T-helper 1 cell treated with Interleukin-12 subunit alpha and Interleukin-12 subunit beta and Interleukin-4 antibody, amounts not matched to agents 30 μg/mL and 1 μg/mL, for 36 hours (primary cell): ENCODE data around the gene CBX1.

Source experiments
- H3K27ac Mint-ChIP-seq: one replicate; pipeline ENCODE4 v1.8.0; 2021; ENCODE audit warnings: mild to moderate bottlenecking, mixed read lengths
- H3K27me3 Mint-ChIP-seq: one replicate; pipeline ENCODE4 v1.8.0; 2021; ENCODE audit warnings: low read depth, mixed read lengths
- H3K36me3 Mint-ChIP-seq: one replicate; pipeline ENCODE4 v1.8.0; 2021; ENCODE audit warnings: low read depth, mixed read lengths
- H3K4me1 Mint-ChIP-seq: one replicate; pipeline ENCODE4 v1.8.0; 2021; ENCODE audit warnings: low read depth, mixed read lengths
- H3K4me3 Mint-ChIP-seq: one replicate; pipeline ENCODE4 v1.8.0; 2021; ENCODE audit warnings: mild to moderate bottlenecking, moderate library complexity, mixed read lengths
- H3K9me3 Mint-ChIP-seq: one replicate; pipeline ENCODE4 v1.8.0; 2021; ENCODE audit warnings: mixed read lengths

The CBX1 gene

DNA sequence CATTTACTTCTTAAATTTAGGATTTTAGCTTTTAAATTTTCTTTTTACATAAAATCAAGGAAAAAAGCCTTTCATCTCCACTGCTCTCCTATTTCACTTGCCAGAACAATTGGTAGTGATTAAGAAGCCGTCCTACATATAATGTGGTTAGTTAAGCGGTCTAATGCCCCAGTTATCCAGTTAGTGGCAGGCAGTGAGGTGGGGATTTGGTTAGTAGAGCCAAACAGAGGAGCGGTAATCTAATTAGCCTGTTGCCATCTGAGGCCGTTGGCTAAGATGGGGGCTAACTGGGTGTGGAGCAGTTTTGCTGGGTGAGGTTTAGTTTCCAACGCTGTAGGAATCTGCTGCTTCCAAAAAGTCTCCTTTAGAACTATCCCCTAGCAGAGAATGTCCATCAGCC, 28.7 kb upstream of the CBX1 start:
- Mint-ChIP-seq H3K27me3 (no peaks in the 10 kb centered on the region), H3K36me3 (peaks cover 7% of the 10 kb centered on the region), H3K4me1 (no peaks in the 10 kb centered on the region)

DNA sequence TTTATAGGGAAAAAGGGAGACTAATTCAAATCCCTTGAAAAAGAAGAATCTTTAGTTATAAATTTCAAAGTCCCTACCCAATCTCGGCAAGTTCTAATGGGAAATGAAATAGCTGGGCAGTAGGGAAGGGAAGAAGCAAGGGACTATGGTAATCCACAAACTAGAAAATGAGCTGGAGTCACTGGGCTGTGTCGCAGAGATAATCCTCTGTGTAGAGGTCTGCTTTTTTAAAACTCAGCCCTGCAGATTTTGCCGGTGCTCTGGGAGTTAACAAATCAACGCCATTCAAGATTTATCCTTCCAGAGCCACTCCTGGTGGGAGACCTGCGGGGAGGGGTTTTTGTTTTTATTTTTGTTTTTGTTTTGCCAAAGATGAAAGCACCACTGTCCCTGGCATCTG, 27.1 kb upstream of the CBX1 start:
- Mint-ChIP-seq H3K36me3 (peaks cover 11% of the 10 kb centered on the region), H3K4me1 (peaks cover 2% of the 10 kb centered on the region), H3K4me3 (no peak overlapping the region), H3K27ac (no peak overlapping the region), H3K9me3 (no peaks in the 10 kb centered on the region), H3K27me3 (no peaks in the 10 kb centered on the region)

More for the DNA sequence above, 28.7 kb upstream of the CBX1 start:
- Mint-ChIP-seq H3K27ac (no peak overlapping the region), H3K9me3 (no peaks in the 10 kb centered on the region), H3K4me3 (no peak overlapping the region)

DNA sequence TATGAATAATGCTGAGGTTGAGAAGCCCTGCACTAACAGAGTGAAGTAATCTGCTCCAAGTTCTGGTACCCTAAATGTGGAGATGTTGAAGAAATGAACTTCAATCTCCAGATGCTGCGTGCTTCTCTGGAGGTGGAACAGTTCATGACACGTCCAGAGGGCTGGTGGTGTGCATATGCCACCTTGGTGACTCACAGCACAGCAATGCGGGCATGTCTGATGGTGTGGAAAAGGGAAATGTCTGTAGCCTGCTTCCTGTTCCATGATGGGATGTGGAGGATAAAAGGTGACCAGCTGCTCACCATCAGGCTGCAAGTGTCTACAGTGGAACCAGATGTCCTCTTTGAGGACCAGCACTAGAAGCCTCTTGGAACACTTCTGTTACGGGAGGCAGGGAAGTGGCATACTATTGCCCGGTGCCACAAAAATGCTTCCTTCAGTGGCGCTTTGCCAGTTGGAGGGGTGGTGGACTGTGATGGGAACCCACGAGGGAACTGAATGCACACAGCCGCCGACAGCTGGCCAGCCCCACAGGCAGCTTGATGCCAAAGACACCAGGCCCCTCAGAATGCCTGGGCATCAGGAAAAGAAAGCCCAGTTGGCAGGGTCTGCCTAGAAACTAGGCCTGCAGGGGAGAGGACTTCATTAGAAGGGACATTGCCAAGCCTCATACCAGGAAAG, 26.2 kb upstream of the CBX1 start:
- Mint-ChIP-seq H3K36me3 (peaks cover 15% of the 10 kb centered on the region), H3K4me3 (no peak overlapping the region), H3K9me3 (no peaks in the 10 kb centered on the region), H3K27me3 (no peaks in the 10 kb centered on the region), H3K4me1 (peaks cover 2% of the 10 kb centered on the region), H3K27ac (no peak overlapping the region)

DNA sequence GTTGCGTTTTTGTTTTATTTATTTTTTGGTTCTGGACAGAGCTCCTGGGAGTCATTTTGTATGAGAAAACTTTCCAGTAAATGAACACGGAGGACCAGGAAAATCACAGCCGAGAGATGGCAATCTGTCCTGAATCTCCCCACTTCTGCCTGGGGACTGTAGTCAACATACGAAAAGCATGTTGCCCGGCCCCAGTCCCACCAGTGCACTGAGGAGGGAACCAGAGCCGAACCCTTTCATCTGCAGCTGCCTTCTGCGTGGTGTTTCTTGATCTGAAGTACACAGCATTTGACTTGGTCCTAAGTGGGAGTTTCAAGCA, 25.2 kb upstream of the CBX1 start:
- H3K36me3 Mint-ChIP-seq = peaks cover 15% of the 10 kb centered on the region
- no peak overlapping the region for H3K27ac Mint-ChIP-seq

DNA sequence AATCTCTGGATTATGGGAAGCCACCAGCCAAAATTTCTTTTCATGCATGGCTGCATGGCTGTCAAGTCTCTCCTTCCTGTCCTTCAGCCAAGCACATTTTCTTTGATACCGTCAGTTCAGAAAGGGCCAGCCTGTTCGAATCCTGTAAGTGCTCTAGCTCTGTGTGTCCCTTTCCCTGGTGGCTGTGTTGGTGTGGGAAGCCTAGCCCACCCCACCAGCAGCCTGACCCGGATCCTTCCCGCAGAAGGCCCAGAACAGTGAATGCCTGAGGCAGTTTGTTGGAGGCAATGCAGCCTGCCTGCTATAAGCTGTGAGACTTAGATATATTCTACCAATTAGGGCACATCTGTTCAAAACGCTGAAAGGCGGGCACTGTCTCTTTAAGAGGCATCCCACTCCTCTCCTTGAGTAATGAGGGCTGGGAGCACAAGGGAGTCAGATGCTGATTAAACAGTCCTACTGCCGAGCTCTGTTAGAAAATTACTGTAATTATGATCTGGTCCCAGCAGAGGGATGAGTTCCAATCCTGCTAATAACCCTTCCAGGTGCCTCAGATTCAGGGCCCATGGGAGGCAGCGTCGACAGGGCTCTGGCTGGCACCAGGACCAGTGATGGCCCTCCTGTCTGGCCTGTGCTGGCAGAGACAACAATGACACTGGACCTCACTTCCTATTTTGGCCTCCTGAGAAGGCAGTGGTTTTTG, 24.7 kb upstream of the CBX1 start:
- Mint-ChIP-seq H3K4me3 (no peak overlapping the region), H3K36me3 (peaks cover 16% of the 10 kb centered on the region), H3K27ac (no peak overlapping the region), H3K27me3 (no peaks in the 10 kb centered on the region), H3K9me3 (no peaks in the 10 kb centered on the region), H3K4me1 (peaks cover 2% of the 10 kb centered on the region)

More for the DNA sequence above, 25.2 kb upstream of the CBX1 start:
- H3K27me3 Mint-ChIP-seq = no peaks in the 10 kb centered on the region
- H3K4me1 Mint-ChIP-seq = peaks cover 2% of the 10 kb centered on the region
- H3K4me3 Mint-ChIP-seq = no peak overlapping the region
- H3K9me3 Mint-ChIP-seq = no peaks in the 10 kb centered on the region

DNA sequence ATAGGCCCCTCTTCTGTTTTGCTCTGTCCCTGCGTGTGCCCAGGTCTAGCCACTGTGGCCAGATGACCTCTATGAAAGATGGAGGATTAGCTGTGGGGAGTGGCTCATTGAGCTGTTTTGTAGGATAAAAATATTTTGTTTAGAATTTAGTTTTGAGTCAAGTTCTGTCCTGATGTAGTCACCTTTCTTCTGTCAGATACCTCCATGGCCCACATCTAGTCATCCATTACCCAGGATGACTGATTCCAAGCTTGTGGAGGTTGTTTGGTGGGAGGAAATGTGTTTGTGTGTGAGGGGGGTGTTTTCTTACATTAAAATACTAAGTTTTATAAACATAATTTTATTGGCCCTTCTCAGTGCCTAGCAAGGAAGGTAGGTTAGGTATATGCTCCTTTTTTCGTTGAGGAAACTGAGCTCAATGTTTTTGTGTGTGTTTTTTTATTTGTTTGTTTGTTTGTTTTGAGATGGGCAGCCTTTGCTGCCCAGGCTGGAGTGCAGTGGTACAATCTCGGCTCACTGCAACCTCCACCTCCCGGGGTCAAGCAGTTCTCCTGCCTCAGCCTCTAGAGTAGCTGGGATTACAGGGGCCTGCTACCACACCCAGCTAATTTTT, 22.6 kb upstream of the CBX1 start:
- no peaks in the 10 kb centered on the region for H3K27me3 Mint-ChIP-seq
- peaks cover 2% of the 10 kb centered on the region for H3K4me1 Mint-ChIP-seq
- no peaks in the 10 kb centered on the region for H3K9me3 Mint-ChIP-seq
- H3K27ac Mint-ChIP-seq = no peak overlapping the region
- H3K4me3 Mint-ChIP-seq = no peak overlapping the region
- peaks cover 19% of the 10 kb centered on the region for H3K36me3 Mint-ChIP-seq

DNA sequence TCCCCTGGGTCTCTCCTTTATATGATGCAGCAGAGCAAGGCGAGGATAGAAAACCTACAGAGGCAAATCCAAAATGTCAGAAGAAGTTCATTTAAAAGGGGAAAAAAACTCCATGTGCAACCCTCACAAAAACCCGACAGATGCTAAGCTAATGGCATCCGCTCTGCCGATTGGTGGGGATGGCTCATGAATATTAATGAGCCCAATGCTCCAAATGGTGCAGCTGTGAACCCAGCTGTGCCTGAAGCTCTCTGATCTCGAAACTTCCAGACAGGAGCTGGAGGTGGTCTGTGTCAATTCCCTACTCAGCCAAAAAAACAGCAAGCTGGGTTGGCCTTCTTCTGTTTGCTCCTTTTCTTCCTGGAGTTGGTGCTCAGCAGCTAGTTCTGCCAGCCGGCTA, 21.8 kb upstream of the CBX1 start:
- Mint-ChIP-seq H3K27ac (no peak overlapping the region), H3K27me3 (no peaks in the 10 kb centered on the region), H3K4me3 (no peak overlapping the region), H3K9me3 (no peaks in the 10 kb centered on the region), H3K36me3 (peaks cover 22% of the 10 kb centered on the region), H3K4me1 (peaks cover 2% of the 10 kb centered on the region)

DNA sequence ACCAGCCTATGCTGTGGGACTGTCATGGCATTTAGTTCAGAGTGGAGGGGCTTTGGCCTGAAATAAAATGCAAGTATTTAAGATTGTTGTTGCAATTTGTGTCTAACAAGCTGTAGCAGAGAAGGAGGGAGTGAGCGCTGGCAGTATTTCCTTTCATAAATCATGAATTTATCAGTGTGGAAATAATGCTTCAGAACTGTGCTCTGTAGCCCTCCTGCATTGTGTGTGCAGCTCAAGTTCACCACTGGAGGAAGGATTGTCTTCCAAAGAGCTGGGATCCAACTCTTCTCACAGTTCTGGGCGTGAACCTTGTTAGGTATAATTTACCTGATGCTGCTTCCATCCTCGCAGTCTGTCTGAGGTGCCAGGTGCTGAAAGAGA, 21.4 kb upstream of the CBX1 start:
- no peak overlapping the region for H3K27ac Mint-ChIP-seq
- H3K27me3 Mint-ChIP-seq = no peaks in the 10 kb centered on the region
- H3K4me1 Mint-ChIP-seq = peaks cover 2% of the 10 kb centered on the region
- H3K36me3 Mint-ChIP-seq = peaks cover 20% of the 10 kb centered on the region
- no peak overlapping the region for H3K4me3 Mint-ChIP-seq
- no peaks in the 10 kb centered on the region for H3K9me3 Mint-ChIP-seq

DNA sequence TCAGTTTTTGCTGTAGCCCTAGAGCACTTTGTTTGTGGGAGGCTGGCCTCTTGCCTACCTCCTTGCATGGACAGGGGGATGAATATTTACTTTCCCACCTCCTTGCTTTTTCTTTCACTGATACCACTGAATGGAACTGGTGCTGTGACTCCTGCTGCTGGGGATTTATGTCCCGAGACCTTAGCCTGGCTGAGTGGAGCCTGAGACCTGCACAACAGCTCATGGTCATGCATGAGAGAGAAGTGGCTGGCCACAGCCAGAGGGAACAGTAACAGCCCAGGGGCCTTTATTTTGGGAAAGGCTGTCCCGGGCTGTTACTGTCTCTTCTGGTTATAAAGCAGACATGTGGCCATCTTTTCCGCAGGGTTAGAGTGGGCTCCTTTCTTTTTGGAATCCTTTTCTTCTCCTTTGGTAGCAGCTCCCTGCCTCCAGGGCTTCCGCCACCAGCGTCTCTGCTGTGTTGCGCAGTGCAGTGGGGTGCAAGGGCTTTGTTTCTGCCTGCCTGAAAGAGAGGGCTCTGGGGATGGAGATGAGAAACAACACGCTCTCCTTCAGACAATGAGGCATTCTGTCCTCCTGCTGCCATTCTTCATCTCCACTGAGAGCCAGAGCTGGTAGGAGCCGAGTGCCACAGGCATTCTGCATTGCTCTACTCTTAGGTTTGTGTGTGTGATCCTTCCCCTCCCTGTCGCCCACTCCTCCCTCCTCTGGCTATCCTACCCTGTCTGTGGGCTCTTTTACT, 20.8 kb upstream of the CBX1 start:
- Mint-ChIP-seq H3K36me3 (peaks cover 20% of the 10 kb centered on the region), H3K9me3 (no peaks in the 10 kb centered on the region), H3K4me1 (peaks cover 2% of the 10 kb centered on the region), H3K27ac (no peak overlapping the region), H3K27me3 (no peaks in the 10 kb centered on the region), H3K4me3 (no peak overlapping the region)

DNA sequence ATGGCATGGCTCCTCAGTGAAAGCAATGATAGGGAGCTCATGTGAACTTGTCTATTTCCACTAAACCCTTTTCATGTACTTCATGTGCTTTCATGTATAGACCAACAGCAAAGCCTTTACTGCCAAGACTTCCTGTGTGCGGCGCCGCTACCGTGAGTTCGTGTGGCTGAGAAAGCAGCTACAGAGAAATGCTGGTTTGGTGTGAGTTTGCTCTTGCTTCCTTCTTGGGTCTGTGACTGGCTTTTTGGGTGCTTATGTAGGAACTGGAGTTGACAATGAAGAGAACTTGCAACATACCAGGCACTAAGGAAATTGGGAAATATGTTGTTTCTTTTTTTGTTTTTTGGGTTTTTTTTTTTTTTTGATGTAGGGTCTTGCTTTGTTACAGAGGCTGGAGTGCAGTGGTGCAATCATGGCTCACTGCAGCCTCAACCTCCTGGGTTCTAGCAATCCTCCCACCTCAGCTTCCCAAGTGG, 12.0 kb upstream of the CBX1 start:
- Mint-ChIP-seq H3K27me3 (no peaks in the 10 kb centered on the region), H3K36me3 (peaks cover 15% of the 10 kb centered on the region), H3K4me3 (peak overlapping the region; percentile 22), H3K4me1 (peaks cover 33% of the 10 kb centered on the region), H3K27ac (peak overlapping the region; percentile 81), H3K9me3 (no peaks in the 10 kb centered on the region)

DNA sequence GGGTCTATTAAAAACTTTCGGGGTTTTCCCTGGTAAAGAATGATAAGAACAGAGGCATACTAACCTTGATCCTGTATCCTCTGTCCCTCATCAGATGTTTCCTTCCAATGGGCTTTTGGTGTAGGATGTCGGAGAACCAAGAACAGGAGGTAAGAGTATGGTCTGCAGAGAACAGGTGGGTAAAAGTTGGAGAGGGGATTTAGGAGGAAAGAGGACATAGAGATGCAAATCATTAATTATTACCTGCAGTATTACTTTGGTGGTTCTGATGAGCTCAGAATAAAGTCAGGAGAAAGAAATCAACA, 10.6 kb upstream of the CBX1 start:
- H3K27me3 Mint-ChIP-seq = no peaks in the 10 kb centered on the region
- peak overlapping the region; percentile 77 for H3K27ac Mint-ChIP-seq
- H3K36me3 Mint-ChIP-seq = peaks cover 15% of the 10 kb centered on the region
- H3K4me3 Mint-ChIP-seq = peak overlapping the region; percentile 8
- H3K9me3 Mint-ChIP-seq = no peaks in the 10 kb centered on the region
- H3K4me1 Mint-ChIP-seq = peaks cover 41% of the 10 kb centered on the region

DNA sequence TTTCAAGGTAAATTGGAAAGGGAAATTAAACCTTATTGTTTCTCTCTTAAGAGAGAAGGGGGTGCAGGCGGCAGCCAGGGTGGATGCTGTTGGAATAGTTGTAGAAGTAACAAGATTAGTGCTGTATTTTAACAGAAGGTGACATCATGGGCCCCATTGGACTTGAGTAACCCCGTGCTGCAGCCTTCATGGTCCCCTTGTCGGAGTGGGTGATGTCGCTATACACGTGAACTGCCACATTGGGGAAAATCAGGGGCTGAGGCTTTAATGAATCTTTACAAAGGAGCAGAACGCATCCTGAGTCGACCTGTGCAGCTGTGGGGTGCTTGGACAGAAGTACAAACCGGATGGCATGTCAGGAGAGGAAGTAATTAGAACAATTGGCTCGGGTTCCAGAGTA, 9.5 kb upstream of the CBX1 start:
- H3K27ac Mint-ChIP-seq = peak overlapping the region; percentile 59

DNA sequence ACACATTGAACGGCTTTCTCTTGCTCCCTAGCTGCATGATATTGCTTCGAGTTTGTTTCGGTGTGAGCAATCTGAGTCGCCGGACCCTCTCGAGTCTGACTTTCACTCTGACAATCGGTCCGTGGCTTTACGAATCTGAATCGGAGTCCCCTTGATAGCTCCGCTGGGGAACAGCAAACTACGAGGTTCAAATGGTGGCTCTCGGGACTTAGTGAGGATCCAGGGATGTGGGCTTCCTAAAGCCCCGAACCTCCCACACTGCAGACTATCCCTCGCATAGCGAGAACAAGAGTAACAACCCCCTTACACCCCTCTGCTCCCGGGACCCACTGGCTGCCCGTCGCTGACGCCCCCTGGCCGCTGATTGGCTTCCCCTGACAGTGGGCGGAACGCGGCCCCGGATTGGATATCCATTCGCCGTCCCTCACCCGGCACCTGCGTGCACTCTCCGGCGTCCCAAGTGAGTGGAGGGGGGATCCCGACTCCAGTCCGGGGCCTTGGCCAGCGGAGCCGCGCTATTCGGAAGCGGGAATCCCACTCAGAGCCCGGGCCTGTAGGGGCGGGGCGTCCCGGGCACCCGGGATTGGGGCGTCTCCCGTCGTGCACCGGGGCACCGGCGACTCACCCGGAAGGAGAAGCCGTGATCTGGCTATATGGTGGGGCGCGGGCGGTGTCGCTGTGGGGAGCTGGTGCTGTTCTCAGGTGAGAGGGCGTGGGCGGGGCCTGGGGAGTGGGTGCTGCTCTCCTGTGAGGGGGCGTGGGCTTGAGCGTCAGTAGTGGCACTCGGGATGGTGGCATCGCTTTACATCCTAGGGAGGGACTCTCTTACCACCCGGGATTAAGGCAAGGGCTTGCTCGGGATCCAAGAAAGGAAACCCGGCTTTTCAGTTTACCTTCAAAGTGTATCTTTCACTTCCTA, 6.1 kb upstream of the CBX1 start, which contains the start of gene SNX11:
Gene SNX11, plus strand, starts transcription at position 630 of the 919 bp plus-strand sequence. CDS start 4,278 bp downstream, outside the sequence.
- Mint-ChIP-seq H3K27me3 (no peaks in the 10 kb centered on the region), H3K4me3 (peak within 1 kb of the TSS; percentile 99), H3K9me3 (peaks cover 8% of the 10 kb centered on the region), H3K27ac (peak within 1 kb of the TSS; percentile 96), H3K36me3 (peaks cover 9% of the 10 kb centered on the region), H3K4me1 (peaks cover 55% of the 10 kb centered on the region)

More for the DNA sequence above, 9.5 kb upstream of the CBX1 start:
- Mint-ChIP-seq H3K4me3 (peak overlapping the region; percentile 21), H3K4me1 (peaks cover 45% of the 10 kb centered on the region), H3K36me3 (peaks cover 15% of the 10 kb centered on the region), H3K9me3 (no peaks in the 10 kb centered on the region), H3K27me3 (no peaks in the 10 kb centered on the region)

DNA sequence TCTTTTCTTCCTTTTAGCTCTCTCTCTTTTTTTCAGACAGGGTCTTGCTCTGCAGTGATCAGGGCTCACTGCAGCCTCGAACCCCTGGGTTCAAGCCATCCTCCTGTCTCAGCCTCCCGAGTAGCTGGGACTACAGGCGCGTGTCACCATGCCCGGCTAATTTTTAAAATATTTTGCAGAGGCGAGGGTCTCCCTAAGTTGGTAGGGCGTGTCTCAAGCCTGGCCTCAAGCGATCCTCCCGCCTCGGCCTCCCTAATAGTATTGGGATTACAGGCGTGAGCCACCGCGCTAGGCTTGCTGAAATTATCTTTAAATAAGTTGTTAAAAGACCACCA, 5.5 kb upstream of the CBX1 start:
- Mint-ChIP-seq H3K27me3 (no peaks in the 10 kb centered on the region), H3K4me3 (peak overlapping the region; percentile 99), H3K36me3 (peaks cover 6% of the 10 kb centered on the region), H3K4me1 (peaks cover 52% of the 10 kb centered on the region), H3K9me3 (peaks cover 8% of the 10 kb centered on the region), H3K27ac (peak overlapping the region; percentile 96)
